Loucy (cell line): Measurements from ENCODE around the gene NIPBL.

Experiments
- EZH2phosphoT487 ChIP-seq: fragments of 200-600 bp; IDR thresholded peaks from 2 replicates; pipeline ENCODE4 v1.6.1; 2018; ENCODE audit warnings: antibody characterized with exemption, mild to moderate bottlenecking, moderate library complexity, borderline replicate concordance
- TF ChIP-seq, protein P1 (sequence below): fragments of 200-600 bp; sonication (generic); conservative IDR thresholded peaks from 2 replicates; pipeline ENCODE4 v1.5.1; 2014; ENCODE audit warnings: mild to moderate bottlenecking, antibody characterized with exemption, low read length

GRCh38 chr5:36832274-36832673, 44.3 kb upstream of the NIPBL start:
- TF ChIP-seq, protein P1, sequence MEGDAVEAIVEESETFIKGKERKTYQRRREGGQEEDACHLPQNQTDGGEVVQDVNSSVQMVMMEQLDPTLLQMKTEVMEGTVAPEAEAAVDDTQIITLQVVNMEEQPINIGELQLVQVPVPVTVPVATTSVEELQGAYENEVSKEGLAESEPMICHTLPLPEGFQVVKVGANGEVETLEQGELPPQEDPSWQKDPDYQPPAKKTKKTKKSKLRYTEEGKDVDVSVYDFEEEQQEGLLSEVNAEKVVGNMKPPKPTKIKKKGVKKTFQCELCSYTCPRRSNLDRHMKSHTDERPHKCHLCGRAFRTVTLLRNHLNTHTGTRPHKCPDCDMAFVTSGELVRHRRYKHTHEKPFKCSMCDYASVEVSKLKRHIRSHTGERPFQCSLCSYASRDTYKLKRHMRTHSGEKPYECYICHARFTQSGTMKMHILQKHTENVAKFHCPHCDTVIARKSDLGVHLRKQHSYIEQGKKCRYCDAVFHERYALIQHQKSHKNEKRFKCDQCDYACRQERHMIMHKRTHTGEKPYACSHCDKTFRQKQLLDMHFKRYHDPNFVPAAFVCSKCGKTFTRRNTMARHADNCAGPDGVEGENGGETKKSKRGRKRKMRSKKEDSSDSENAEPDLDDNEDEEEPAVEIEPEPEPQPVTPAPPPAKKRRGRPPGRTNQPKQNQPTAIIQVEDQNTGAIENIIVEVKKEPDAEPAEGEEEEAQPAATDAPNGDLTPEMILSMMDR, result no peak
- no peak for TF ChIP-seq EZH2phosphoT487
